RWPE2 (cell line): Measurements from ENCODE around the gene FAF1.
"Not testable (repeated sequence)": the region's sequence is repeated elsewhere in the genome, so short reads cannot be mapped to it uniquely, and the experiment has no call there.

Experiments used
- ATAC-seq: fragments of 200-7000 bp; cut with Tn5 transposase; 3 replicates; pipeline ENCODE4 v1.9.1; 2021; ENCODE audit warnings: low read depth
- DNase-seq: peaks from one replicate; pipeline ENCODE4 v3.0.0-alpha.2; 2020; ENCODE audit warnings: low spot score
- H3K27ac ChIP-seq: fragments of 450-650 bp; 2 replicates; pipeline ENCODE4 v1.5.1; 2017; ENCODE audit warnings: mild to moderate bottlenecking; ENCODE audit not compliant: poor library complexity, severe bottlenecking
- H3K27me3 ChIP-seq: fragments of 250-450 bp; sonication (Bioruptor Pico); 2 replicates; pipeline ENCODE4 v1.5.1; 2021; ENCODE audit warnings: mild to moderate bottlenecking, moderate library complexity; ENCODE audit not compliant: insufficient read depth, poor library complexity, severe bottlenecking
- H3K36me3 ChIP-seq: fragments of 250-450 bp; sonication (Bioruptor Pico); 2 replicates; pipeline ENCODE4 v1.5.1; 2020; ENCODE audit warnings: low read depth, mild to moderate bottlenecking, moderate library complexity
- H3K4me1 ChIP-seq: fragments of 250-450 bp; sonication (Bioruptor Pico); 2 replicates; pipeline ENCODE4 v1.5.1; 2021; ENCODE audit warnings: mild to moderate bottlenecking, moderate library complexity; ENCODE audit not compliant: insufficient read depth, poor library complexity, severe bottlenecking
- H3K4me3 ChIP-seq: fragments of 250-450 bp; sonication (Bioruptor Pico); 2 replicates; pipeline ENCODE4 v1.5.1; 2021; ENCODE audit warnings: mild to moderate bottlenecking, moderate library complexity; ENCODE audit not compliant: severe bottlenecking
- H3K9me3 ChIP-seq: fragments of 250-450 bp; sonication (Bioruptor Pico); 2 replicates; pipeline ENCODE4 v1.5.1; 2021; ENCODE audit warnings: mild to moderate bottlenecking, moderate library complexity; ENCODE audit not compliant: severe bottlenecking
- TF ChIP-seq, protein P1 (sequence below): fragments of 450-650 bp; IDR thresholded peaks from one replicate; pipeline ENCODE4 v1.5.1; 2017; ENCODE audit warnings: mild to moderate bottlenecking, moderate library complexity; ENCODE audit not compliant: poor library complexity, severe bottlenecking

The FAF1 gene

DNA sequence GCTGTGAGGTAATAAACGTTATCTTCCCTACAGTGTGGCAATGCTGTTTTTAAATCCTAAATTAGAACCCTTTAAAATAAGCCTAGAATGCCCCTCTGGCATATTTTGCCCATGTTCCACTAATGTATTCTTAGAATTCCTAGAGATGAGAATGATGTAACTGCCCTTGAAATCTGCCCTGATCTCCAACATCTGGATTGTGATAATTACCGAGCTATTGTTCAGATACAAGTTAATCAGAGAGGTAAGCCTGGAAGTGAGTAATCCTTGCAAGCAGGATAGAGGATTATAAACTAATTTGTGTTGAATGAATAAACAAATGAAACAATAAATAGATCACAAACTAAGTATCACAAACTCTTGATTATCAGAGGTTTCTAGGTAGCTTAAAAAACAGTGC, 429.0 kb downstream of the FAF1 start:
- Histone ChIP-seq H3K36me3 (peaks cover 9% of the 10 kb centered on the region), H3K9me3 (no peaks in the 10 kb centered on the region), H3K4me1 (peaks cover 5% of the 10 kb centered on the region), H3K27ac (no peak overlapping the region), H3K27me3 (no peaks in the 10 kb centered on the region), H3K4me3 (no peak overlapping the region)
- no peak for DNase-seq
- no peak for ATAC-seq
- TF ChIP-seq, protein P1, sequence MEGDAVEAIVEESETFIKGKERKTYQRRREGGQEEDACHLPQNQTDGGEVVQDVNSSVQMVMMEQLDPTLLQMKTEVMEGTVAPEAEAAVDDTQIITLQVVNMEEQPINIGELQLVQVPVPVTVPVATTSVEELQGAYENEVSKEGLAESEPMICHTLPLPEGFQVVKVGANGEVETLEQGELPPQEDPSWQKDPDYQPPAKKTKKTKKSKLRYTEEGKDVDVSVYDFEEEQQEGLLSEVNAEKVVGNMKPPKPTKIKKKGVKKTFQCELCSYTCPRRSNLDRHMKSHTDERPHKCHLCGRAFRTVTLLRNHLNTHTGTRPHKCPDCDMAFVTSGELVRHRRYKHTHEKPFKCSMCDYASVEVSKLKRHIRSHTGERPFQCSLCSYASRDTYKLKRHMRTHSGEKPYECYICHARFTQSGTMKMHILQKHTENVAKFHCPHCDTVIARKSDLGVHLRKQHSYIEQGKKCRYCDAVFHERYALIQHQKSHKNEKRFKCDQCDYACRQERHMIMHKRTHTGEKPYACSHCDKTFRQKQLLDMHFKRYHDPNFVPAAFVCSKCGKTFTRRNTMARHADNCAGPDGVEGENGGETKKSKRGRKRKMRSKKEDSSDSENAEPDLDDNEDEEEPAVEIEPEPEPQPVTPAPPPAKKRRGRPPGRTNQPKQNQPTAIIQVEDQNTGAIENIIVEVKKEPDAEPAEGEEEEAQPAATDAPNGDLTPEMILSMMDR: no peak

DNA sequence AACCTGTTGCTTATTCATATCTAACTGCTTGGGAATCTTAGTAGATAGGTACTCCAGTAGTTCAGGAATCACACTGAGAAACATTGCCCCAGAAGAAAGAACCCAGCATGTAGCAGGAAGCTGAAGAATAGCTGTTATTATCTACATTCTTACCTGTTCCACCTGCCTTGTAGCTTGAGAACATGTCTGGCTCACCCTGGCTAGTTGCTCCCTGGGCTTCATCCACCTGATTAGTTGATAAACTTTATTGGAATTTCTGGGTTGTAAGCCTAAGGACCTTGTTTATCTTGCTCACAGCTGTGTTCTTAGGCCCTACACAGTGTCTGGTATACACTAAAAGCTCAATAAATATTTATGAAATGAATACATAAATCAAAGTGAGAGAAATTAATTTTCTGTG, 430.6 kb downstream of the FAF1 start:
- H3K27ac ChIP-seq: no peak overlapping the region
- H3K4me1 ChIP-seq: peaks cover 5% of the 10 kb centered on the region
- ATAC-seq (no peak), DNase-seq (no peak)
- no peaks in the 10 kb centered on the region for H3K9me3 ChIP-seq
- 0 out of 2 replicates have a peak, but pooled peaks cover 5% of the 10 kb centered on the region for H3K36me3 ChIP-seq
- TF ChIP-seq, protein P1: no peak
- H3K27me3 ChIP-seq: no peaks in the 10 kb centered on the region
- H3K4me3 ChIP-seq: no peak overlapping the region

DNA sequence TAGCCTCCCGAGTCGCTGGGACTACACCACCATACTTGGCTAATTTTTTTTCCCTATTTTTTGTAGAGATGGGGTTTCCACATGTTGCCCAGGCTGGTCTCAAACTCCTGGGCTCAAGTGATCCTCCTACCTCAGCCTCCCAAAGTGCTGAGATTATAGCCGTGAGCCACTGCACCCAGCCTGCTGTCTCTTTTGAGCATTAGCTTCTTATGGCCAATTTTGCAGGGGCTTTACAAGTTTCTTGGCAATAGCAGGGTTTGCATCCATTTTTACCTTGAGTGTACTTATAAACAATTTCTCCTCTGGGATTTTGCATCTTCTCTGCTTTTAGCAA, 432.1 kb downstream of the FAF1 start:
- H3K4me1 ChIP-seq, ATAC-seq, H3K27me3 ChIP-seq, DNase-seq, H3K9me3 ChIP-seq, H3K27ac ChIP-seq, H3K4me3 ChIP-seq, H3K36me3 ChIP-seq: not testable (repeated sequence)

DNA sequence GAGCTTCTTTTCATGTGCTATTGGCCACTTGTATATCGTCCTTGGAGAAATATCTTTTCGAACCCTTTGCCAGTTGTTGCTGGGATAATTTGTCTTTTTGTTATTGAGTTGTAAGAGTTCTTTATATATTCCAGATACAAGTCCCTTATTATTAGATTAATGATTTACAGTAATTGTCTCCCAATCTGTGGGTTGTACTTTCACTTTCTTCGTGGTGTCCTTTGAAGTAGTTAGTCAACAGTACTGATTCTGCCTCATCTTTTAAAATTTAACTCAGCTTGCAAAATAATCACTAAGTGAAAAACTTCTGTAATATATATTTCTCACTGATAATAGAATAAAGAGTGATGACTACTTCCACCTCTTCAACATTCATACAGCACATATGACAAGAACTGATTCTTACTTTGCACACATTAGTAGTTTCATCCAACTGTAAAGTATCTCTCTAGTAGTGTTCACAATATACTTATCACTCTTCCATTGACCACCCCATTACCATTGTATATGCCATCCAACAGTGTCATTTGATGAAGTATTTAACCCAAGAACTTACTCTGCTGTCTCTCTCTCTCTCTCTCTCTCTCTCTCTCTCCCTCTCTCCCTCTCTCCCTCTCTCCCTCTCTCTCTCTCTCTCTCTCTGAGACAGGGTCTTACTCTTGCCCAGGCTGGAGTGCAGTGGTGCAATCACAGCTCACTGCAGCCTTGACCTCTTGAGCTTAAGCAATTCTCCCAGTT, 432.6 kb downstream of the FAF1 start:
- Histone ChIP-seq H3K27ac (no peak overlapping the region), H3K4me3 (no peak overlapping the region), H3K4me1 (peaks cover 5% of the 10 kb centered on the region), H3K27me3 (no peaks in the 10 kb centered on the region), H3K36me3 (peaks cover 9% of the 10 kb centered on the region; the same call in 1 of the 2 replicates), H3K9me3 (no peaks in the 10 kb centered on the region)
- no peak for DNase-seq
- ATAC-seq: no peak
- TF ChIP-seq, protein P1: no peak

DNA sequence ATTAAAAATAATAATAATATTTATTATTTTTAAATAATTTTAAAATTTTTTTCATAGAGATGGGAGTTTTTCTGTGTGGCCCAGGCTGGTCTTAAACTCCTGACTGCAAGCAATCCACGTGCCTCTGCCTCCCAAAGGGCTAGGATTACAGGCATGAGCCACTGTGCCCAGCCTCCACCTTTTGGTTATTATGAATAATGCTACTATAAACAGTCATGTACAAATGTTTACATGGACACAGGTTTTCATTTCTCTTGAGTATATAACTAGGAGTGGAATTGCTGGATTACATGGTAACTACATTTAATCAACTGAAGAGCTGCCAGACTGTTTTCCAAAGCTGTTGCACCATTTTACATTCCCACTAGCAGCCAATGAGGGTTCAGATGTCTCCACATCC, 433.6 kb downstream of the FAF1 start:
- Histone ChIP-seq H3K9me3 (no peaks in the 10 kb centered on the region), H3K27ac (no peak overlapping the region), H3K4me1 (peaks cover 2% of the 10 kb centered on the region), H3K4me3 (no peak overlapping the region), H3K36me3 (peaks cover 9% of the 10 kb centered on the region; the same call in 1 of the 2 replicates), H3K27me3 (no peaks in the 10 kb centered on the region)
- no peak for DNase-seq
- TF ChIP-seq, protein P1: no peak
- ATAC-seq: no peak
